HEK293T (cell line): ENCODE data around the gene RASSF5.

Experiments used
- CTCF ChIA-PET: fragments of 350-600 bp; formaldehyde crosslinking; extraction: SDS; loops from one replicate; lab custom pipeline; 2021; ENCODE audit warnings: antibody characterized with exemption, inconsistent platforms; lab: Yijun Ruan, JAX
- POLR2A ChIA-PET: fragments of 350-600 bp; formaldehyde crosslinking; extraction: SDS; loops from one replicate; lab custom pipeline; 2020; ENCODE audit warnings: antibody characterized with exemption, inconsistent platforms; lab: Yijun Ruan, JAX
- DNase-seq: peaks from one replicate; pipeline ENCODE4 v3.0.0; 2012; ENCODE audit warnings: mixed read lengths; ENCODE audit errors: extremely low spot score
- ARNT ChIP-seq: fragments of 450-650 bp; IDR thresholded peaks from 2 replicates; pipeline ENCODE4 v1.6.1; 2017; ENCODE audit warnings: mild to moderate bottlenecking
- BHLHE40 ChIP-seq: fragments of 450-650 bp; IDR thresholded peaks from 2 replicates; pipeline ENCODE4 v1.6.1; 2016; ENCODE audit warnings: mild to moderate bottlenecking, moderate library complexity, borderline replicate concordance
- CTBP1 ChIP-seq: fragments of 450-650 bp; IDR thresholded peaks from 2 replicates; pipeline ENCODE4 v1.6.1; 2016; ENCODE audit warnings: borderline replicate concordance
- ELF4 ChIP-seq: fragments of 450-650 bp; IDR thresholded peaks from 2 replicates; pipeline ENCODE4 v1.6.1; 2017; ENCODE audit warnings: antibody characterized with exemption
- FOXA1 ChIP-seq: fragments of 450-650 bp; IDR thresholded peaks from 2 replicates; pipeline ENCODE4 v1.6.1; 2016; ENCODE audit warnings: mild to moderate bottlenecking
- FOXK2 ChIP-seq: fragments of 450-650 bp; IDR thresholded peaks from 2 replicates; pipeline ENCODE4 v1.6.1; 2016; ENCODE audit warnings: mild to moderate bottlenecking
- FOXM1 ChIP-seq: fragments of 450-650 bp; IDR thresholded peaks from 2 replicates; pipeline ENCODE4 v1.6.1; 2017; ENCODE audit warnings: mild to moderate bottlenecking, borderline replicate concordance
- HDGF ChIP-seq: fragments of 450-650 bp; IDR thresholded peaks from 2 replicates; pipeline ENCODE4 v1.6.1; 2017; ENCODE audit warnings: antibody characterized with exemption, borderline replicate concordance
- L3MBTL2 ChIP-seq: fragments of 450-650 bp; conservative IDR thresholded peaks from 2 replicates; pipeline ENCODE4 v1.6.1; 2016; ENCODE audit warnings: mild to moderate bottlenecking
- LEF1 ChIP-seq: fragments of 450-650 bp; IDR thresholded peaks from 2 replicates; pipeline ENCODE4 v1.6.1; 2017; ENCODE audit warnings: mild to moderate bottlenecking, borderline replicate concordance
- NFRKB ChIP-seq: fragments of 450-650 bp; IDR thresholded peaks from 2 replicates; pipeline ENCODE4 v1.6.1; 2016; ENCODE audit warnings: mild to moderate bottlenecking, moderate library complexity
- PKNOX1 ChIP-seq: fragments of 450-650 bp; IDR thresholded peaks from 2 replicates; pipeline ENCODE4 v1.6.1; 2016
- SP1 ChIP-seq: fragments of 450-650 bp; IDR thresholded peaks from 2 replicates; pipeline ENCODE4 v1.6.1; 2017
- SUZ12 ChIP-seq: fragments of 450-650 bp; IDR thresholded peaks from 2 replicates; pipeline ENCODE4 v1.6.1; 2016; ENCODE audit warnings: mild to moderate bottlenecking
- TARDBP ChIP-seq: fragments of 450-650 bp; IDR thresholded peaks from 2 replicates; pipeline ENCODE4 v1.6.1; 2016
- ZNF384 ChIP-seq: fragments of 450-650 bp; IDR thresholded peaks from 2 replicates; pipeline ENCODE4 v1.6.1; 2016

The RASSF5 gene

GRCh38 chr1:206506405-206507283 lies 687 bp upstream of the RASSF5 start:
- ChIA-PET CTCF (no interaction called here), POLR2A (no interaction called here)
- no peak for TF ChIP-seq SUZ12
- no peak for TF ChIP-seq ELF4
- no peak for TF ChIP-seq BHLHE40
- TF ChIP-seq ARNT, result no peak
- no peak for TF ChIP-seq FOXK2
- TF ChIP-seq PKNOX1, result no peak
- no peak for TF ChIP-seq TARDBP
- TF ChIP-seq SP1, result no peak
- TF ChIP-seq FOXM1, result no peak
- no peak for TF ChIP-seq LEF1
- TF ChIP-seq FOXA1, result no peak
- no peak for TF ChIP-seq ZNF384
- DNase-seq, result no peak

- POLR2A ChIA-PET, result no interaction called here
- TF ChIP-seq SUZ12 (no peak), CTBP1 (no peak), PKNOX1 (no peak), FOXM1 (no peak), NFRKB (no peak), ARNT (no peak), ZNF384 (no peak), BHLHE40 (no peak), L3MBTL2 (no peak), LEF1 (no peak), FOXA1 (no peak)
- CTCF ChIA-PET, result no interaction called here
- DNase-seq, result no peak
These were observed 979 bp downstream of the RASSF5 start for GRCh38 chr1:206508130-206508889.

GRCh38 chr1:206508956-206509355 lies 1.6 kb downstream of the RASSF5 start:
- CTCF ChIA-PET, result no interaction called here
- POLR2A ChIA-PET, result no interaction called here
- TF ChIP-seq FOXK2 (no peak), NFRKB (no peak), PKNOX1 (no peak), LEF1 (no peak), FOXM1 (no peak), ELF4 (no peak), SUZ12 (no peak), L3MBTL2 (no peak), SP1 (no peak), BHLHE40 (no peak), HDGF (no peak), ZNF384 (no peak), ARNT (no peak), FOXA1 (no peak), CTBP1 (no peak), TARDBP (no peak)
- no peak for DNase-seq

- TF ChIP-seq ELF4, result no peak
- no peak for TF ChIP-seq FOXA1
- TF ChIP-seq L3MBTL2, result no peak
- no peak for TF ChIP-seq NFRKB
- TF ChIP-seq BHLHE40, result no peak
- TF ChIP-seq SUZ12, result no peak
- TF ChIP-seq ARNT, result no peak
- TF ChIP-seq PKNOX1, result no peak
- TF ChIP-seq HDGF, result no peak
- TF ChIP-seq CTBP1, result no peak
- no peak for TF ChIP-seq FOXM1
- no peak for TF ChIP-seq FOXK2
- no peak for TF ChIP-seq ZNF384
- no peak for TF ChIP-seq SP1
- ChIA-PET POLR2A (no interaction called here), CTCF (no interaction called here)
- DNase-seq, result no peak
These were observed 2.4 kb downstream of the RASSF5 start for GRCh38 chr1:206509612-206510257.
